ENCODE results near the gene HMCN2. TPM values are rescaled to one million over a fixed set of nuclear protein-coding genes. Genes with fewer than 3 reads are reported as not detected.

The HMCN2 gene
- total RNA-seq, 1 donor from 2014 or later: not detected

DNA sequence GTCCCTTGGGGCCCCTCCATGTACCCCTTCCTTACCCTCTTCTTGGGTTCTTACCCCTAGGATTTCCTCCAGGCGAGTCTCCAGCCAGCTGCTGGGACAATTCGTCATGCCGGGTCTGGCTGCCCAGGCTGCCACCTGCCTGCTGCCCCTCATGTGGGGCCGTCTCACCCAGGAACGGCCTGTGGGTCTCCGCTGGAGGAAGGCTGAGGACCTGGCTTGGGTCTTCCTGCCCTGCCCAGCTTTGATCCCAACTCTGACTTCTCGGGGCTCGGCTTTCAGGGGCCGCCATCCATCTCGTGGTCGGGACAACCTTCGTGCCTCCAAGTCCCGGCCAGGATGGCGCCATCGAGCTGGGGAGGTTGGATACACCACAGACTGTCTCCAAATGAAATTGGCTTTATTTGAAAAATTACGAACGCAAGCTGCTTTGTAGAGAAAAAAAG is 38.1 kb downstream of the HMCN2 start:
- DNase-seq (ENCODE audit: low read depth): no peak
- no peaks in the 10 kb centered on the region for H3K36me3 ChIP-seq (ENCODE audit: control insufficient read depth, insufficient read depth, low read length)
- TF ChIP-seq, protein P1, sequence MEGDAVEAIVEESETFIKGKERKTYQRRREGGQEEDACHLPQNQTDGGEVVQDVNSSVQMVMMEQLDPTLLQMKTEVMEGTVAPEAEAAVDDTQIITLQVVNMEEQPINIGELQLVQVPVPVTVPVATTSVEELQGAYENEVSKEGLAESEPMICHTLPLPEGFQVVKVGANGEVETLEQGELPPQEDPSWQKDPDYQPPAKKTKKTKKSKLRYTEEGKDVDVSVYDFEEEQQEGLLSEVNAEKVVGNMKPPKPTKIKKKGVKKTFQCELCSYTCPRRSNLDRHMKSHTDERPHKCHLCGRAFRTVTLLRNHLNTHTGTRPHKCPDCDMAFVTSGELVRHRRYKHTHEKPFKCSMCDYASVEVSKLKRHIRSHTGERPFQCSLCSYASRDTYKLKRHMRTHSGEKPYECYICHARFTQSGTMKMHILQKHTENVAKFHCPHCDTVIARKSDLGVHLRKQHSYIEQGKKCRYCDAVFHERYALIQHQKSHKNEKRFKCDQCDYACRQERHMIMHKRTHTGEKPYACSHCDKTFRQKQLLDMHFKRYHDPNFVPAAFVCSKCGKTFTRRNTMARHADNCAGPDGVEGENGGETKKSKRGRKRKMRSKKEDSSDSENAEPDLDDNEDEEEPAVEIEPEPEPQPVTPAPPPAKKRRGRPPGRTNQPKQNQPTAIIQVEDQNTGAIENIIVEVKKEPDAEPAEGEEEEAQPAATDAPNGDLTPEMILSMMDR (IDR thresholded peaks at IDR 0.05; ENCODE audit: insufficient read depth, low read length, poor library complexity, severe bottlenecking): no peak
- peaks cover 27% of the 10 kb centered on the region for H3K27me3 ChIP-seq (ENCODE audit: control insufficient read depth, insufficient read depth, low read length)
- no peak overlapping the region for H3K4me3 ChIP-seq (ENCODE audit: low read depth, low read length)

DNA sequence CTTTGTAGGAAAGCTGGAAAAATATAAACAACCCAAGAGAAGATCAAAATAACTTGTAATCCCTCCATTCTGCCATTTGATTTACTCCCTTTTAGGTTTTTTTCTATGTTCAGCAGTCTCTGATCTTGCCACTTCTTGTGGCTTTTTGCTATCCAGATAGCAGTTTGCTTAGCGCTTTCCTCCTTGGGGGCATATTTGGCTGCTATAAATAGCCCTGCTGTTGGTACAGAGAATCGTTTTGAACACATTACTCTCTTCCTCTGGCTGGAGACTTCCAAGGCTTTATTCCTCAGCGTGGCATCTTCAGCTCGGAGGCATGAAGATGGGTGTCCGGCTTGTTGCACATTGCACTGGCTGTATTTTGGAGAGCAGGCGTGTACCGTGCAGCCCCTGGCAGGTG is 38.6 kb downstream of the HMCN2 start:
- peaks cover 27% of the 10 kb centered on the region for H3K27me3 ChIP-seq (ENCODE audit: control insufficient read depth, insufficient read depth, low read length)
- DNase-seq (ENCODE audit: low read depth): no peak
- H3K36me3 ChIP-seq (ENCODE audit: control insufficient read depth, insufficient read depth, low read length): no peaks in the 10 kb centered on the region
- TF ChIP-seq, protein P1 (IDR thresholded peaks at IDR 0.05; ENCODE audit: insufficient read depth, low read length, poor library complexity, severe bottlenecking): no peak
- H3K4me3 ChIP-seq (ENCODE audit: low read depth, low read length): no peak overlapping the region

DNA sequence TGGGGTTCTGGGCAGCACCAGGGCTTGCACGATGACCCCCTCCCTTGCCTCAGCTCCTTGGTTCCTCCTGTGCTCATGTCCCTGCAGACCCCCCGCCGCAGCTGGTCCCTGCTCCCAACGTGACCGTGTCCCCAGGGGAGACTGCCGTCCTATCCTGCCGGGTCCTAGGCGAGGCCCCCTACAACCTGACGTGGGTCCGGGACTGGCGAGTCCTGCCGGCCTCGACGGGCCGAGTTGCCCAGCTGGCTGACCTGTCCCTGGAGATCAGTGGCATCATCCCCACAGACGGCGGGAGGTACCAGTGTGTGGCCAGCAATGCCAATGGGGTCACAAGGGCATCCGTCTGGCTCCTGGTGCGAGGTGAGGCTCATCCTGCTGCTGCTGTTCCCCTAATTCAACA is 39.1 kb downstream of the HMCN2 start:
- H3K36me3 ChIP-seq (ENCODE audit: control insufficient read depth, insufficient read depth, low read length): no peaks in the 10 kb centered on the region
- TF ChIP-seq, protein P1 (IDR thresholded peaks at IDR 0.05; ENCODE audit: insufficient read depth, low read length, poor library complexity, severe bottlenecking): no peak
- DNase-seq (ENCODE audit: low read depth): no peak
- H3K4me3 ChIP-seq (ENCODE audit: low read depth, low read length): no peak overlapping the region
- H3K27me3 ChIP-seq (ENCODE audit: control insufficient read depth, insufficient read depth, low read length): peaks cover 27% of the 10 kb centered on the region

DNA sequence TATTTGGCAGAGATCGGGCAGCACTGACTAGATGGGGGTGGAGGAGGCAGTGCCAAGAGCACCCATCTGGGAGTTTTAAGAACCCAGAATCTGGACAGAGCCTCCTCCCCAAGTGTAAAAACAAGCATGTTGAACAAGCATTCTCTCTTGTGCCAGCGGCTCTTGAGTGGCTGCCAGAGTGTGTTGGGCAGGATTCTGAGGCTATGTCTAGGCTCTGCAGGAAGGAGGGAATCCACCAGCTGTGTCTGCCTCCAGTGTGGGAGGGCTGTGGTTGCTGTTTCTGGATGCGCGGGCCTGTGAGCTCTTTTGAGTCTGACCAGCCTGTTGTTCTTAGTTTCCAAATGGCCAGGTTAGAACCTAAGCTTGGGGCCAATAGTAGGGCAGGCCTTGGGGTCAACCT is 39.8 kb downstream of the HMCN2 start:
- Histone ChIP-seq H3K4me3 (ENCODE audit: low read depth, low read length) (no peak overlapping the region), H3K27me3 (ENCODE audit: control insufficient read depth, insufficient read depth, low read length) (peaks cover 27% of the 10 kb centered on the region), H3K36me3 (ENCODE audit: control insufficient read depth, insufficient read depth, low read length) (no peaks in the 10 kb centered on the region)
- TF ChIP-seq, protein P1 (IDR thresholded peaks at IDR 0.05; ENCODE audit: insufficient read depth, low read length, poor library complexity, severe bottlenecking): no peak
- no peak for DNase-seq (ENCODE audit: low read depth)

DNA sequence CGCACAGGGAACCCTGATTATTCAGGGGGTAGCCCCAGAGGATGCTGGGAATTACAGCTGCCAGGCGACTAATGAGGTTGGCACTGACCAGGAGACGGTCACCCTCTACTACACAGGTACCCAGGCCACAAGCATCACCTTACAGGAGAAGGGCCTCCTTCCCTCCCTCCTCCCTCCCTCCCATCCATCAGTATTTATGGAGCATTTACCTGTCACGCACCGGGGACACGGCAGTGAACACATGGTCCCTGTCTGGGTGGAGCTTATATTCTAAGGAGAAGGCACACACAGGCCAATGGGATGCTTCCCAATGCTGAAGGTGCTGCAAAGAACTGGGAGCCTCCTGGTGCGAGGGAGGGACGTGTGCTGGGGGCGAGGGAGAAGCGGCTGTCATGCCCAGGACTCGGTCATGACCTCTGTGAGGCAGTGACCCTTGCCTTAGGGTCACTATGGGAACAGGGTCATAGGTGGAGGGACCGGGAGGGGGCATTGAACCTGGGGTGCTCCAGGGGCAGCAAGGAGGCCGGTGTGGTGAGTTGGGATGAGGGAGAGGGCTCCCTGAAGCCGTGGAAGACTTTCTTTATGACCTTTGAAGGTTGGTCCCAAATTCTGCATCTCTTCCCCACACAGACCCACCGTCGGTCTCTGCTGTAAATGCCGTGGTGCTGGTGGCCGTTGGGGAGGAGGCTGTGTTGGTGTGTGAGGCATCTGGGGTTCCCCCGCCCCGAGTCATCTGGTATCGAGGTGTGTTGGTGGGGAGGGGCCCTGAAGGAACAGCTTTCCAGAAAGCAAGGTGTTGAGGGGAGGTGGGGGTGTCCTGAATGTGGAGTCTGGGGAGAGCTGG is 41.5 kb downstream of the HMCN2 start:
- Histone ChIP-seq H3K36me3 (ENCODE audit: control insufficient read depth, insufficient read depth, low read length) (no peaks in the 10 kb centered on the region), H3K4me3 (ENCODE audit: low read depth, low read length) (no peak overlapping the region), H3K27me3 (ENCODE audit: control insufficient read depth, insufficient read depth, low read length) (peaks cover 32% of the 10 kb centered on the region)
- TF ChIP-seq, protein P1 (IDR thresholded peaks at IDR 0.05; ENCODE audit: insufficient read depth, low read length, poor library complexity, severe bottlenecking): no peak
- no peak for DNase-seq (ENCODE audit: low read depth)

DNA sequence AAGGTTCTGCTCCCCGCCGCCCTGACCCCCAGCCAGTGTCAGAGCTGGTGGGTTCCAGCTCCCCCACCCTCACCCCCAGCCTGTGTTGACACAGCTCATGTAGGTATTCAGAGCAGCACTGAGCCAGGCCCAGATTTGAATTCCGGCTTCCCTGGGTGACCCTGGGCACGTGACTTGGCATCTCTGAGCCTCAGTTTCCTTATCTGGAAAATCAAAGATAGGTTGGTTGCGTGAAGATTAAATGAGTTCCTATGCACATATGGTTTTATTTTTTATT is 42.0 kb downstream of the HMCN2 start:
- H3K4me3 ChIP-seq (ENCODE audit: low read depth, low read length): no peak overlapping the region
- H3K27me3 ChIP-seq (ENCODE audit: control insufficient read depth, insufficient read depth, low read length): peaks cover 32% of the 10 kb centered on the region
- DNase-seq (ENCODE audit: low read depth): no peak
- H3K36me3 ChIP-seq (ENCODE audit: control insufficient read depth, insufficient read depth, low read length): no peaks in the 10 kb centered on the region
- TF ChIP-seq, protein P1 (IDR thresholded peaks at IDR 0.05; ENCODE audit: insufficient read depth, low read length, poor library complexity, severe bottlenecking): no peak

All from kidney epithelial cell (primary cell).